Measurements from ENCODE around the gene HSPA2.

- TF ChIP-seq, protein P1, sequence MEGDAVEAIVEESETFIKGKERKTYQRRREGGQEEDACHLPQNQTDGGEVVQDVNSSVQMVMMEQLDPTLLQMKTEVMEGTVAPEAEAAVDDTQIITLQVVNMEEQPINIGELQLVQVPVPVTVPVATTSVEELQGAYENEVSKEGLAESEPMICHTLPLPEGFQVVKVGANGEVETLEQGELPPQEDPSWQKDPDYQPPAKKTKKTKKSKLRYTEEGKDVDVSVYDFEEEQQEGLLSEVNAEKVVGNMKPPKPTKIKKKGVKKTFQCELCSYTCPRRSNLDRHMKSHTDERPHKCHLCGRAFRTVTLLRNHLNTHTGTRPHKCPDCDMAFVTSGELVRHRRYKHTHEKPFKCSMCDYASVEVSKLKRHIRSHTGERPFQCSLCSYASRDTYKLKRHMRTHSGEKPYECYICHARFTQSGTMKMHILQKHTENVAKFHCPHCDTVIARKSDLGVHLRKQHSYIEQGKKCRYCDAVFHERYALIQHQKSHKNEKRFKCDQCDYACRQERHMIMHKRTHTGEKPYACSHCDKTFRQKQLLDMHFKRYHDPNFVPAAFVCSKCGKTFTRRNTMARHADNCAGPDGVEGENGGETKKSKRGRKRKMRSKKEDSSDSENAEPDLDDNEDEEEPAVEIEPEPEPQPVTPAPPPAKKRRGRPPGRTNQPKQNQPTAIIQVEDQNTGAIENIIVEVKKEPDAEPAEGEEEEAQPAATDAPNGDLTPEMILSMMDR (IDR thresholded peaks at IDR 0.05; ENCODE audit: poor library complexity) = no peak
- TF ChIP-seq EZH2 (IDR thresholded peaks at IDR 0.05; ENCODE audit: borderline replicate concordance) (no peak), EZH2phosphoT487 (IDR thresholded peaks at IDR 0.05; ENCODE audit: low read depth, severe bottlenecking, unreplicated experiment) (no peak)
Observed at GRCh38 chr14:64496764-64497163, 43.8 kb upstream of the HSPA2 start.
